Measurements from ENCODE around the gene PTGIR.
"Not testable (repeated sequence)": the region's sequence is repeated elsewhere in the genome, so short reads cannot be mapped to it uniquely, and the experiment has no call there.

PTGIR gene

GRCh38 chr19:46637224-46637623 is 12.3 kb upstream of the PTGIR start:
- no peak for DNase-seq

- DNase-seq: no peak
Measured at GRCh38 chr19:46635920-46636761, 11.3 kb upstream of the PTGIR start, which contains the start of gene GNG8. GNG8 (minus strand) TSS chr19:46636202; CDS start chr19:46634682, 1,520 bp downstream.

DNA sequence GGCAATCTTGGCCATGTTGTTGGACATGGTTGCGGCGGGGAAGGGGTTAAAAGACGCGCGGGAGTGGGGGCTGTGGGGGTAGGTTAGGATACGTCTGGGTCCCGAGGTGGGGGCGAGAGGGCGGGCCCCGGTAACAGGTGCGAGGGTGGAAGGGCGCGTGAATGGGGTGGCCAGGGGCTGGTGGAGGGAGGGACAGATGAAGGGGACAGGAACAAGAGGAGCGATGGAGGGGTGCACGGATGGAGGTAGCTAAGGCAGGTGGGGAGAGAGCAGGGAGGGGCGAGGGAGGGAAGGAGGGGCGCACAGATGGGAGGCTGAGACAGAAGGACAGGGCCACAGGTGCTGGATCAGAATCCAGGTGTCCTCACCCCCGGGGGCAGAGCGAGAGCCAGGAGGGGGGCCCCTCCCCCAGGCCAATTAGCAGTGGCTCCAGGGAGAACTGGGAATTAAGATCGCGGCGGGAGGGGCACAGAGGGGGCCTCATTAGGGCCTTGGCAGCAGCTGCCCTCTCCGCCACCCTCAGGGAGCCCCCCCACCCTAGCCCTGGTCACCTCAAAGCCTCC is 9.8 kb upstream of the PTGIR start:
- no peak for DNase-seq

DNA sequence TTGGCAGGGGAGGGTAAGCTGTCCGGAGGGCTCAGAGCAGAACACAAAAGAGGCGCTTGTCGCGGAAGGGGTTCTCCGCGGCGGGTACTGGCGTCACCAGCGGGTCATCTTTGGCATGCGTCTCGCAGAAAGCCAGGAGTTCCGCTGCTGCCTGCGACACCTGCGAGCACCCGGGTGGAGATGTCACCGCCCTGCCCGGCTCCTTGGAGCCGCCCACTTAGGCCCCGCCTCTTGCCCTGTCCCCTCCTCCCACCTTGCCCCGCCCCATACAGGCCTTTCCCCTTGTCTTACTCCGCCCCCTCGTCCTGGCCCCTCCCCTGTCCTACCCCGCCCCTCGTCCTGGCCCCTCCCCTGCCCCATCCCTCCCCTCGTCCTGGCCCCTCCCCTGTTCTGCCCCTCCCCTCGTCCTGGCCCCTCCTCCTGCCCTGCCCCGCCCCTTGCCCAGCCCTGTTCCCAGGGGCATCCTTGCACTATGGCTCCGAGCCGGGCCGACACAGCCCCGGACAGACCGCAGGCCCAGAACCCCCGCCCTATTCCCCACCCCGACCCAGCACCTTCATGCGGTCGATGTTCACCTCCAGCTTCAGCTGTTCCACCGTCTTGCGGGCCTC is 9.3 kb upstream of the PTGIR start:
- peak; percentile 84 for DNase-seq

- no peak for DNase-seq
Measured at GRCh38 chr19:46633130-46633529, 8.2 kb upstream of the PTGIR start.

GRCh38 chr19:46631481-46631880 is 6.6 kb upstream of the PTGIR start:
- DNase-seq: no peak

GRCh38 chr19:46630586-46631205 is 5.8 kb upstream of the PTGIR start:
- DNase-seq: no peak

GRCh38 chr19:46629546-46630025 is 4.7 kb upstream of the PTGIR start:
- no peak for DNase-seq

DNA sequence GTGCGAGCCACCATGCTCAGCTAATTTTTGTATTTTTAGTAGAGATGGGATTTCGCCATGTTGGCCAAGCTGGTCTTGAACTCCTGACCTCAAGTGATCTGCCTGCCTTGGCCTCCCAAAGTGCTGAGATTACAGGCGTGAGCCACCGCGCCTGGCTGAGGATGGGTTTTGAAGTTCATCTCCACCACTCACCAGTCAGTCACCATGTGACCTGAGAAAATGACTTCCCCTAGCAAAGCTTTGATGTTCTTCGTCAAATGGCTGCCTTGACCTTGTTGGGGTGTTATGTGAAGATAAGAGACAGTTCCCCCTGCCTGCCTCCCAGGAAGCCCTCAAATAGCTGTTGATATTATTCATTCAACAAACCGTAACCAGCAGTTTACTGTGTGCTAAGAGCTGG is 4.1 kb upstream of the PTGIR start:
- not testable (repeated sequence) for DNase-seq

GRCh38 chr19:46626446-46626845 is 1.6 kb upstream of the PTGIR start:
- DNase-seq: no peak

DNA sequence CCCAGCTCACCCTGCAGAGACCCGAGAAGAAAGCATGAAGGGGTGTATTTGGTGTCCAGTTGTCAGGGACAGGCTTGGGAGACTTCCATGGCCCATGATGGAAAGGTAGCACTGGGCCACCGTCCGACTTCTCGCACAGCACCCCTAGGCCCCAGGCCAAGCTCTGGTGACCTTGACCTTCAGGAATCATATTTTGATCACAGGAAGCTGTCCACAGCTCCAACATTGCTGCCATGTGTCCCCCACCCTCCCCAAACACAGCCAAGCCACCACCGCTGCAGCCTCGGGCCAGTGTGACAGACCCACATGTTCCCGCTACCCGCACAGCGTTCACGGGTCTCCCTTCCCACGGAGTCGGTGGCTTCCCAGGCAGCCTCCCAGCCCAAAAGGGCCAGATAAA is 842 bp upstream of the PTGIR start:
- no peak for DNase-seq

DNA sequence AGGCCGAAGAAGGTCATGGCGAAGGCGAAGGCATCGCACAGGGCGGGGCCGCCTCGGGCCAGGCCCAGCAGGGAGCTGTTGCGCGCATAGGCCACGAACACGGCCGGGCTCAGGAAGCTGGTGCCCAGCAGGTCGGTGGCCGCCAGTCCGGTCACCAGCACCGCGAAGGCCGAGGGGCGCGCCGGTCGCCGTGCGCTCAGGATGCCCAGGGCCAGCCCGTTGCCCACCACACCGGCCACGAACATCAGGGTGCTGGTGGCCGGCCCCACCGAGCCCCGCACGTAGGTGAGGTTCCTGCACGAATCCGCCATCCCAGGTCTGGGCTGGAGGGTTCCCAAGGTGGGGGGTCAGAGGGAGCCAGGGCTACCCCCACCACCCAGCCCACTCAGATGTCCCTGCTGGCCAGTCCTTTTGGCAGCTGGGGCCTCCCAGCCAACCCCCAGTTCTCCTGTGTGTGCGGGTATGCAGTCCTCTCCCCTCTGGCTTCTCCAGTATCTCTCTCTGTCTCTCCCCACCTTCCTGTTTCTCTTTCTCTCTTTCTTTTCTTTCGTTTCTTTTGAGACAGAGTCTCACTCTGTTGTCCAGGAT is 880 bp downstream of the PTGIR start:
- no peak for DNase-seq

DNA sequence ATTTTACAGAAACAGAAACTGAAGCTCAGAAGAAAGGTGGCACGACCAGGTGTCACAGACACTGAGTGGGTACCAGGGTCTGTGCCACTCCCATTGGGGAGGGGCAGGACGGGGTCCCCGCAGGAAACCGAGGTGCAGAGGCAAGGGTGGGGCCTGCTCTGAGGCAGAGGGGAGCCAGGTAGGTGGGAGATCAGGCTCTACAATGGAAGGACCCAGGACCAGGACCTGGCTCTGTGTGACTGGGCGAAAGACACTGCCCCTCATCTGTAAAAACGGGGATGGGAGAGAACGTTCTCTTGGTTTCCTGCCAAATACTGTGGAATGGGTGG is 2.8 kb downstream of the PTGIR start:
- no peak for DNase-seq

- no peak for DNase-seq
Measured at GRCh38 chr19:46621191-46622117, 3.4 kb downstream of the PTGIR start.

DNA sequence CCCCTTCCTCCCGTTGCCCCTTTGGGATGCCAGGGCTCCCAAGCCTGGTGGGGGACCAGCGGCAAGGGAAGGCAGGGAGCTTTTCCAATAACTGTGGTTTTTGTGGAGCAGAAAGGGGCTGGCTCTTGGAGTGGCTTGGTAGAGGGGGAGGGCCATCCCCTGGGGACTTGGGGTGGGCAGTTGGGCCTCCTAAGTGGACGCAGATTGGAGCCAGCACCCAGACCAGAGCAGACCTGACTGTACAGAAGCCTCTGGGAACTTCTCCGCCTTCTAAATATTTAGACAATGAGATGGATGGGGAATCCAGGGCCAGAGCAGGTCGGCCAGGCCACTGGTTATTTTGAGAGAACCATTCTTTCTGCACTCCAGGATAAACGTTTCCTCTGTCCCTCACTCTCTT is 4.2 kb downstream of the PTGIR start:
- no peak for DNase-seq

DNA sequence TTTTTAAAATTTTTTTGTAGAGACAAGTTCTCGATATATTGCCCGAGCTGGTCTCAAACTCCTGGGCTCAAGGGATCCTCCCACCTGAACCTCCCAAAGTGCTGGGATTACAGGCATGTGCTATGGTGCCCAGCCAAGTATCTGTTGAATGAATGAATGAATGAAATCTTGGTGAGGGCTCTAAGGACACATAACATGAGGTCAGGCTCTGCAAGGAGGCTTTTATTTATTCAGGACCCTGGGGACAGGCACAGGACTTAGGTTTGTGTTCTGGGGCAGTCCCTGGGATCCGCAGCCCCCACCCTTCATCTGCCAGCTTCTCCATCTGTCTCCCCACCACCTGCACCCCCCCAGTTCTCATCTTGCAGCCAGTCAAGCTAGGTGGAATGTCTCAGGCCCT is 4.6 kb downstream of the PTGIR start:
- DNase-seq: no peak

DNA sequence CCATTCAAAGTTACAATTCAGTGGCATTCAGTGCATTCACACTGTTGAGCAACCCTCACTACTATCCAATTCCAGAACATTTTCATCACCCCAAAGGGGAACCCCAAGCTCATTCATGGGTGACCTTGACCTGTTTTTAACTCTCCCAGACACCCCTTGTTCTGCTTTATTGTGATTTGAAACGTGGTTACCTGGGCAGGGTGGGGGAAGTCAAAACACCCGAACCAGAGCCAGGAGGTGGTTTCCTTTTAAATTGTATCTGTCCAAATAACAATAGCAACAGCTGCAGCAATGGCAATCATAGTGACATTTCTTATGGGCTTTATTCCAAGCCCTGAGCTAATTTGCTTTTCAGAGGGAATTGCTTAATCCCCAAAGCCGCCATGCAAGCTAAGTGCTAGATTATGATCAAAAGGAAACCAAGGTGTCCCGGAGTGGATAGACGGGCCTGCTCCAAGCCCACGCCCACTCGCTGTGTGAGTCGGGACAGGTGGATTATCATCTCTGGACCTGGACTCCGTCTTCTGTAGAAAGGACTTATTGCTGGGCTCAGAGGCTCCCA is 6.1 kb downstream of the PTGIR start:
- DNase-seq: no peak

GRCh38 chr19:46617601-46618000 is 7.3 kb downstream of the PTGIR start:
- no peak for DNase-seq

GRCh38 chr19:46616631-46617322 is 8.1 kb downstream of the PTGIR start:
- DNase-seq: no peak

GRCh38 chr19:46615966-46616365 is 8.9 kb downstream of the PTGIR start:
- DNase-seq: no peak

GRCh38 chr19:46614114-46614722 is 10.7 kb downstream of the PTGIR start:
- DNase-seq: peak; percentile 81
